ENCODE results near the gene CEP41. TPM values are rescaled to one million over a fixed set of nuclear protein-coding genes. Genes with fewer than 3 reads are reported as not detected.
"Not testable (repeated sequence)": the region's sequence is repeated elsewhere in the genome, so short reads cannot be mapped to it uniquely, and the experiment has no call there.

CEP41 gene
- total RNA-seq, 2 donors from 2014 or later = 11.3 to 17.7 TPM

GRCh38 chr7:130385600-130386066 lies 55.2 kb downstream of the CEP41 start:
- no peak overlapping the region for H3K27ac Mint-ChIP-seq
- ATAC-seq (no peak), DNase-seq (ENCODE audit: low spot score) (no peak)
- no peaks in the 10 kb centered on the region for H3K27me3 Mint-ChIP-seq
- H3K4me1 Mint-ChIP-seq (ENCODE audit: low read depth in 2 of 2) = peaks cover 0 to 3% of the 10 kb centered on the region in 2 donors
- H3K4me3 Mint-ChIP-seq = no peak overlapping the region
- no peaks in the 10 kb centered on the region for H3K9me3 Mint-ChIP-seq
- no peaks in the 10 kb centered on the region for H3K36me3 Mint-ChIP-seq

- Mint-ChIP-seq H3K4me1 (ENCODE audit: low read depth in 2 of 2) (peaks cover 0 to 3% of the 10 kb centered on the region in 2 donors), H3K4me3 (no peak overlapping the region), H3K27me3 (no peaks in the 10 kb centered on the region), H3K9me3 (no peaks in the 10 kb centered on the region), H3K27ac (no peak overlapping the region), H3K36me3 (no peaks in the 10 kb centered on the region)
- no peak for ATAC-seq
- no peak for DNase-seq (ENCODE audit: low spot score)
These were observed 55.8 kb downstream of the CEP41 start for GRCh38 chr7:130384841-130385599.

- no peaks in the 10 kb centered on the region for H3K36me3 Mint-ChIP-seq
- no peak overlapping the region for H3K4me3 Mint-ChIP-seq
- ATAC-seq = no peak
- peaks cover 0 to 3% of the 10 kb centered on the region in 2 donors for H3K4me1 Mint-ChIP-seq (ENCODE audit: low read depth in 2 of 2)
- no peaks in the 10 kb centered on the region for H3K27me3 Mint-ChIP-seq
- no peak for DNase-seq (ENCODE audit: low spot score)
- H3K9me3 Mint-ChIP-seq = no peaks in the 10 kb centered on the region
- no peak overlapping the region for H3K27ac Mint-ChIP-seq
These were observed 56.4 kb downstream of the CEP41 start for GRCh38 chr7:130384371-130384801.

GRCh38 chr7:130383187-130383980 lies 57.4 kb downstream of the CEP41 start:
- no peaks in the 10 kb centered on the region for H3K27me3 Mint-ChIP-seq
- H3K36me3 Mint-ChIP-seq = no peaks in the 10 kb centered on the region
- DNase-seq (ENCODE audit: low spot score) = no peak
- H3K9me3 Mint-ChIP-seq = no peaks in the 10 kb centered on the region
- ATAC-seq = no peak
- no peak overlapping the region for H3K27ac Mint-ChIP-seq
- H3K4me3 Mint-ChIP-seq = no peak overlapping the region
- peaks cover 0 to 6% of the 10 kb centered on the region in 2 donors for H3K4me1 Mint-ChIP-seq (ENCODE audit: low read depth in 2 of 2)

GRCh38 chr7:130381468-130382312 lies 59.1 kb downstream of the CEP41 start:
- no peak for ATAC-seq
- no peaks in the 10 kb centered on the region for H3K36me3 Mint-ChIP-seq
- H3K27me3 Mint-ChIP-seq = no peaks in the 10 kb centered on the region
- peaks cover under 1% of the 10 kb centered on the region for H3K9me3 Mint-ChIP-seq
- peaks cover 0 to 6% of the 10 kb centered on the region in 2 donors for H3K4me1 Mint-ChIP-seq (ENCODE audit: low read depth in 2 of 2)
- no peak overlapping the region for H3K27ac Mint-ChIP-seq
- DNase-seq (ENCODE audit: low spot score) = no peak
- no peak overlapping the region for H3K4me3 Mint-ChIP-seq

GRCh38 chr7:130380861-130381455 lies 59.9 kb downstream of the CEP41 start:
- DNase-seq (ENCODE audit: low spot score) = no peak
- Mint-ChIP-seq H3K27me3 (no peaks in the 10 kb centered on the region), H3K9me3 (peaks cover 6% of the 10 kb centered on the region), H3K4me3 (no peak overlapping the region), H3K4me1 (ENCODE audit: low read depth in 2 of 2) (peaks cover 0 to 3% of the 10 kb centered on the region in 2 donors), H3K36me3 (no peaks in the 10 kb centered on the region), H3K27ac (no peak overlapping the region)
- ATAC-seq = peak in 1 of 2 donors; percentile 4

GRCh38 chr7:130379921-130380860 lies 60.6 kb downstream of the CEP41 start, which contains the start of gene CPA1:
CPA1 (plus strand) TSS chr7:130380494; CDS start chr7:130380521, 27 bp downstream.
- peaks cover 6% of the 10 kb centered on the region for H3K9me3 Mint-ChIP-seq
- no peak within 1 kb of the TSS for H3K27ac Mint-ChIP-seq
- ATAC-seq (no peak), DNase-seq (ENCODE audit: low spot score) (no peak)
- no peak within 1 kb of the TSS for H3K4me3 Mint-ChIP-seq
- no peaks in the 10 kb centered on the region for H3K36me3 Mint-ChIP-seq
- H3K27me3 Mint-ChIP-seq = no peaks in the 10 kb centered on the region
- H3K4me1 Mint-ChIP-seq (ENCODE audit: low read depth in 2 of 2) = peaks cover 0 to 3% of the 10 kb centered on the region in 2 donors

- H3K27me3 Mint-ChIP-seq = no peaks in the 10 kb centered on the region
These were observed 61.3 kb downstream of the CEP41 start for GRCh38 chr7:130379532-130379920.

GRCh38 chr7:130379019-130379418 lies 61.8 kb downstream of the CEP41 start:
- Mint-ChIP-seq H3K27ac (no peak overlapping the region), H3K9me3 (peaks cover 6% of the 10 kb centered on the region), H3K36me3 (no peaks in the 10 kb centered on the region), H3K27me3 (no peaks in the 10 kb centered on the region), H3K4me1 (ENCODE audit: low read depth in 2 of 2) (peaks cover 0 to 3% of the 10 kb centered on the region in 2 donors), H3K4me3 (no peak overlapping the region)
- peak in 1 of 2 donors; percentile 14 for ATAC-seq
- no peak for DNase-seq (ENCODE audit: low spot score)

More at GRCh38 chr7:130379532-130379920, 61.3 kb downstream of the CEP41 start:
- no peak overlapping the region for H3K4me3 Mint-ChIP-seq
- no peak overlapping the region for H3K27ac Mint-ChIP-seq
- DNase-seq (ENCODE audit: low spot score) = no peak
- no peaks in the 10 kb centered on the region for H3K36me3 Mint-ChIP-seq
- no peak for ATAC-seq
- peaks cover 6% of the 10 kb centered on the region for H3K9me3 Mint-ChIP-seq
- H3K4me1 Mint-ChIP-seq (ENCODE audit: low read depth in 2 of 2) = peaks cover 0 to 3% of the 10 kb centered on the region in 2 donors

- no peaks in the 10 kb centered on the region for H3K36me3 Mint-ChIP-seq
- H3K27ac Mint-ChIP-seq = no peak overlapping the region
- H3K9me3 Mint-ChIP-seq = peaks cover 6% of the 10 kb centered on the region
- no peaks in the 10 kb centered on the region for H3K27me3 Mint-ChIP-seq
- peaks cover 0 to 3% of the 10 kb centered on the region in 2 donors for H3K4me1 Mint-ChIP-seq (ENCODE audit: low read depth in 2 of 2)
- H3K4me3 Mint-ChIP-seq = no peak overlapping the region
- DNase-seq (ENCODE audit: low spot score) = no peak
- no peak for ATAC-seq
These were observed 63.6 kb downstream of the CEP41 start for GRCh38 chr7:130377178-130377577.

- not testable (repeated sequence) for H3K4me1 Mint-ChIP-seq (ENCODE audit: low read depth in 2 of 2); H3K4me3 Mint-ChIP-seq; H3K36me3 Mint-ChIP-seq; DNase-seq (ENCODE audit: low spot score); ATAC-seq; H3K27me3 Mint-ChIP-seq; H3K27ac Mint-ChIP-seq; H3K9me3 Mint-ChIP-seq
These were observed 64.4 kb downstream of the CEP41 start for GRCh38 chr7:130376461-130376860.

- DNase-seq (ENCODE audit: low spot score) (no peak), ATAC-seq (no peak)
- Mint-ChIP-seq H3K4me1 (ENCODE audit: low read depth in 2 of 2) (peaks cover 4 to 6% of the 10 kb centered on the region in 2 donors), H3K9me3 (peaks cover 6% of the 10 kb centered on the region), H3K36me3 (no peaks in the 10 kb centered on the region), H3K27me3 (no peaks in the 10 kb centered on the region), H3K4me3 (no peak overlapping the region), H3K27ac (no peak overlapping the region)
These were observed 66.3 kb downstream of the CEP41 start for GRCh38 chr7:130374507-130374906.

All from natural killer cell treated with Interleukin-12 subunit alpha and Interleukin-12 subunit beta and Interleukin-15 and Interleukin-18, amount 100 ng/mL, for 72 hours (primary cell).